HG03457 (cell line): ENCODE results near the gene MLLT1.

ENCODE experiments used
- ATAC-seq: cut with Tn5 transposase; IDR thresholded peaks from one replicate; pipeline ENCODE4 v1.9.1; 2021; ENCODE audit warnings: moderate number of reproducible peaks; ENCODE audit not compliant: unreplicated experiment

Gene MLLT1

GRCh38 chr19:6223461-6224307 is 56.1 kb downstream of the MLLT1 start:
- no peak for ATAC-seq

- no peak for ATAC-seq
Observed at GRCh38 chr19:6222884-6223283, 56.9 kb downstream of the MLLT1 start.

- no peak for ATAC-seq
Observed at GRCh38 chr19:6221878-6222746, 57.7 kb downstream of the MLLT1 start.

- ATAC-seq, result no peak
Observed at GRCh38 chr19:6221220-6221877, 58.4 kb downstream of the MLLT1 start.

- ATAC-seq, result no peak
Observed at GRCh38 chr19:6220385-6221191, 59.2 kb downstream of the MLLT1 start.

- no peak for ATAC-seq
Observed at GRCh38 chr19:6219586-6220290, 60.0 kb downstream of the MLLT1 start.

- no peak for ATAC-seq
Observed at GRCh38 chr19:6219147-6219525, 60.6 kb downstream of the MLLT1 start.

GRCh38 chr19:6218491-6219146 is 61.2 kb downstream of the MLLT1 start:
- ATAC-seq, result no peak

GRCh38 chr19:6217752-6218334 is 61.9 kb downstream of the MLLT1 start:
- no peak for ATAC-seq

GRCh38 chr19:6216996-6217751 is 62.6 kb downstream of the MLLT1 start:
- ATAC-seq, result no peak

- ATAC-seq, result no peak
Observed at GRCh38 chr19:6216236-6216995, 63.4 kb downstream of the MLLT1 start.

GRCh38 chr19:6215701-6216235 is 64.0 kb downstream of the MLLT1 start:
- no peak for ATAC-seq

GRCh38 chr19:6214881-6215541 is 64.8 kb downstream of the MLLT1 start:
- no peak for ATAC-seq

- ATAC-seq, result no peak
Observed at GRCh38 chr19:6213696-6214641, 65.8 kb downstream of the MLLT1 start.

- ATAC-seq, result no peak
Observed at GRCh38 chr19:6213266-6213595, 66.5 kb downstream of the MLLT1 start.
